Raji (cell line): Measurements from ENCODE around the gene NUCB1.

Experiments
- POLR2A ChIP-seq: IDR thresholded peaks from 2 replicates; pipeline ENCODE4 v1.6.1; 2011; ENCODE audit warnings: low read depth, low read length, control low read depth; ENCODE audit not compliant: insufficient read depth

NUCB1 gene

GRCh38 chr19:48950159-48950558, 50.0 kb downstream of the NUCB1 start:
- TF ChIP-seq POLR2A = no peak

GRCh38 chr19:48950830-48951519, 50.9 kb downstream of the NUCB1 start:
- TF ChIP-seq POLR2A = no peak

GRCh38 chr19:48953141-48953540, 53.0 kb downstream of the NUCB1 start:
- no peak for TF ChIP-seq POLR2A

GRCh38 chr19:48953990-48954594, 54.0 kb downstream of the NUCB1 start:
- no peak for TF ChIP-seq POLR2A

GRCh38 chr19:48954595-48955307, 54.6 kb downstream of the NUCB1 start, which contains the start of gene BAX:
Gene BAX (plus strand): TSS chr19:48954875. CDS start chr19:48954929, 54 bp downstream.
- TF ChIP-seq POLR2A = peak; percentile 88

- no peak for TF ChIP-seq POLR2A
These were observed 55.3 kb downstream of the NUCB1 start for GRCh38 chr19:48955308-48955958.

- no peak for TF ChIP-seq POLR2A
These were observed 57.9 kb downstream of the NUCB1 start for GRCh38 chr19:48958006-48958405.

GRCh38 chr19:48959341-48960239, 59.5 kb downstream of the NUCB1 start:
- TF ChIP-seq POLR2A = 0 out of 2 replicates have a peak, but pooled peaks have one; percentile 3

- TF ChIP-seq POLR2A = no peak
These were observed 61.0 kb downstream of the NUCB1 start for GRCh38 chr19:48961051-48961649.

- no peak for TF ChIP-seq POLR2A
These were observed 61.5 kb downstream of the NUCB1 start for GRCh38 chr19:48961673-48962028.

- peak; percentile 72 for TF ChIP-seq POLR2A
These were observed 62.1 kb downstream of the NUCB1 start for GRCh38 chr19:48962029-48962848.

- no peak for TF ChIP-seq POLR2A
These were observed 62.7 kb downstream of the NUCB1 start for GRCh38 chr19:48962849-48963165.

GRCh38 chr19:48963371-48964204, 63.5 kb downstream of the NUCB1 start:
- no peak for TF ChIP-seq POLR2A
